MG63 (cell line): Measurements from ENCODE around the gene ADAT3. TPM values are rescaled to one million over a fixed set of nuclear protein-coding genes. Genes with fewer than 3 reads are reported as not detected.

Experiments
- DNase-seq: peaks from one replicate; pipeline ENCODE4 v3.0.0-alpha.2; 2020
- H3K27me3 ChIP-seq: fragments of 250-450 bp; sonication (Bioruptor Pico); 2 replicates; pipeline ENCODE4 v1.5.1; 2020; ENCODE audit warnings: mild to moderate bottlenecking, moderate library complexity
- H3K36me3 ChIP-seq: fragments of 250-450 bp; sonication (Bioruptor Pico); 2 replicates; pipeline ENCODE4 v1.5.1; 2020; ENCODE audit warnings: mild to moderate bottlenecking, moderate library complexity
- H3K4me3 ChIP-seq: fragments of 250-450 bp; sonication (Bioruptor Pico); 2 replicates; pipeline ENCODE4 v1.5.1; 2020; ENCODE audit warnings: mild to moderate bottlenecking, moderate library complexity
- H3K9me3 ChIP-seq: fragments of 250-450 bp; sonication (Bioruptor Pico); 2 replicates; pipeline ENCODE4 v1.5.1; 2020; ENCODE audit warnings: mild to moderate bottlenecking, moderate library complexity
- total RNA-seq: library from RNA; depleted of rRNA; stranded (reverse); fragments of >200 nt; shearing (Covaris generic); gene quantifications from 2 replicates; pipeline ENCODE4 v1.2.3, GENCODE V29; 2014; ENCODE audit warnings: low replicate concordance

ADAT3 gene
- total RNA-seq, 1 experiment from 2014 or later: 3.6 TPM

DNA sequence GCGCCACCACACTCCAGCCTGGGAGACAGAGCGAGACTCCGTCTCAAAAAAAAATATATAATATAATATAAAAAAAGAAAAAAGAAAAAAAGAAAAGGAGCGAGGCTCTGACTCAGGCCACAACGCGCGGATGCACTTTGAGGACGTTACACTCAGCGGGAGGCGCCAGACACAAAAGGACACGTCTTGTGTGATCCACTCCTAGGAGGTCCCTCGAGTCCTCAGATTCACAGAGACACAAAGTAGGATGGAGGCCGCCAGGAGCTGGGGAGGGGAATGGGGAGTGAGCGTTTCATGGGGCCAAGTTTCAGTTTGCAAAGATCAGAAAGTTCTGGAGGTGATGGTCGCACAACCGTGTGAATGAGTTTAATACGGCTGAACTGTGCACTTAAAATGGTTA is 11.4 kb upstream of the ADAT3 start:
- no peak for DNase-seq
- Histone ChIP-seq H3K4me3 (no peak overlapping the region), H3K27me3 (no peaks in the 10 kb centered on the region)

DNA sequence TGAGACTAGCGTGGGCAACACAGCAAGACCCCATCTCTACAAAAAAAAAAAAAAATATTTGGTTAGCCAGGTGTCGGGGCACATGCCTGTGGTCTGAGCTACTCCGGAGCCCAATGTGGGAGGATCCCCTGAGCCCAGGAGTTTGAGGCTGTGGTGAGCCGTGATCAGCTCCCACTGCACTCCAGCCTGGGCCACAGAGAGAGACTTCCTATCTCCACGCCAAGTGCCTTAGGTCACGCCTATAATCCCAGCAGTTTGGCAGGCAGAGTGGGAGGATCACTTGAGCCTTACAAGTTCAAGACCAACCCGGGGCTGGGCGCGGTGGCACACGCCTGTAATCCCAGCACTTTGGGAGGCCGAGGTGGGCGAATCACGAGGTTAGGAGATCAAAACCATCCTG is 8.7 kb upstream of the ADAT3 start:
- H3K27me3 ChIP-seq: no peaks in the 10 kb centered on the region
- no peak for DNase-seq

More for the DNA sequence above, 11.4 kb upstream of the ADAT3 start:
- H3K36me3 ChIP-seq: no peaks in the 10 kb centered on the region
- H3K9me3 ChIP-seq: no peaks in the 10 kb centered on the region

DNA sequence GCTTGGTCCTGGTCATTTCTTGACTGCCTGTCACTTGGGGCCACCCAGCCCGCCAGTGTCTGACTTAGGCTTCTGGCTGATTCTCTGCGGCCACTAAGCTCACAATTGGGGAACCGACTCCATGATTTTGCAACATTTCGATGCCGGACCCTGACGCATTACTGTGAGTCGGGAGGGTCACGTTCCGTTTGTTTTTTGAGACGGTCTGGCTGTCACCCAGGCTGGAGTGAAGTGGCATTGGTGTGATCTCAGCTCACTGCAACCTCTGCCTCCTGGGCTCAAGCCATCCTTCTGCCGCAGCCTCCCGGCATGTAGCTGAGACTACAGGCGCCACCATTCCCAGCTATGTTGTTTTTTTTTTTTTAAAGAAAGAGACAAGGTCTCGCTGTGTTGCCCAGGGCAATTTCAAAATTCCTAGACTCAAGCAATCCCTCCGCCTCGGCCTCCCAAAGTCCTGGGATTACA is 3.2 kb upstream of the ADAT3 start:
- no peaks in the 10 kb centered on the region for H3K36me3 ChIP-seq
- H3K9me3 ChIP-seq: no peaks in the 10 kb centered on the region
- no peaks in the 10 kb centered on the region for H3K27me3 ChIP-seq
- DNase-seq: no peak
- H3K4me3 ChIP-seq: no peak overlapping the region

More for the DNA sequence above, 8.7 kb upstream of the ADAT3 start:
- Histone ChIP-seq H3K9me3 (no peaks in the 10 kb centered on the region), H3K4me3 (no peak overlapping the region), H3K36me3 (no peaks in the 10 kb centered on the region)

DNA sequence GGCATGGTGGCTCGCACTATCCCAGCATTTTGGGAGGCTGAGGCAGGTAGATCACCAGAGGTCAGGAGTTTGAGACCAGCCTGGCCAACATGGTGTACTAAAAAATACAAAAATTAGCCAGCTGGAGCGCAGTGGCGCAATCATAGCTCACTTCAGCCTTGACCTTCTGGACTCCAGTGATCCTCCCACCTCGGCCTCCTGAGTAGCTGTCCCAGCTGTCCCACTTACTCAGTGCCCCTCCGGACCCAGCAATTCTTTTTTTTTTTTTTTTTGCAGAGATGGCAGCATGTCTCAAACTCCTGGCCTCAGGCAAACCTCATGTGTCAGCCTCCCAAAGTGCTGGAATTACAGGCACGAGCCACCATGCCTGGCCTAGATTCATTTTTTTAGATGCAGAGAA is 2.3 kb upstream of the ADAT3 start:
- H3K4me3 ChIP-seq: no peak overlapping the region
- no peaks in the 10 kb centered on the region for H3K27me3 ChIP-seq
- DNase-seq: no peak

DNA sequence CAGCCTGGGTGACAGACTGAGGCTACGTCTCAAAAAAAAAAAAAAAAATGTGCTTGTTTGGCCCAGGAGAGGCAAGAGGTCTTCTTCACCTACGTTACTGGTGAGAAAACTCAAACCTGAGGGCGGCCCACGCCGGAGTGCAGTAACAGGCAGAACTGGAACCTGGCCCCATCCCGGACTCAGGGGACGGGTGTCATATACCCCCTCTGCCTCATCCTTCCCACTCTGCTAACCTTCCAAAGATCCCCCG is 414 bp upstream of the ADAT3 start:
- H3K27me3 ChIP-seq: no peaks in the 10 kb centered on the region
- H3K9me3 ChIP-seq: no peaks in the 10 kb centered on the region
- peak overlapping the region; percentile 74 for H3K4me3 ChIP-seq
- no peaks in the 10 kb centered on the region for H3K36me3 ChIP-seq
- no peak for DNase-seq

More for the DNA sequence above, 2.3 kb upstream of the ADAT3 start:
- no peaks in the 10 kb centered on the region for H3K9me3 ChIP-seq
- H3K36me3 ChIP-seq: no peaks in the 10 kb centered on the region

DNA sequence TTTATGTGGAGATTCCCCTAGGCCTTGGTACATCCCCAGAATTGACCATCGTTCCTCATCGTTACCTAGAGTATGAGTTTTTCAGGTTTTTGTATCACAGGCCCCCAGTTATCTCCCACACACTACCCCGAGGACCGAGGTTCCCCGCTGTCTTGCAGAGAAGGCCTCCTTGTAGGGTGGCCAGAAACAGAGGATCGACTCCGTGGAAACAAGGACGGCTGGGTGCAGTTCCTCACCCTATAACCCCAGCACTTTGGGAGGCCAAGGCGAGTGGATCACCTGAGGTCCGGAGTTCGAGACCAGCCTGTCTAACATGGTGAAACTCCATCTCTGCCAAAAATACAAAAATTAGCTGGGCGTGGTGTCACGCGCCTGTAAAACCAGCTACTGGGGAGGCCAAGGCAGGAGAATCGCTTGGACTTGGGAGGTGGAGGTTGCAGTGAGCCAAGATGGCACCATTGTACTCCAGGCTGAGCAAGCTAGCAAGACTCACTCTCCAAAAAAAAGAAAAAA is 720 bp downstream of the ADAT3 start:
- peak overlapping the region; percentile 74 for H3K4me3 ChIP-seq
- no peak for DNase-seq
- H3K9me3 ChIP-seq: no peaks in the 10 kb centered on the region
- H3K36me3 ChIP-seq: no peaks in the 10 kb centered on the region
- no peaks in the 10 kb centered on the region for H3K27me3 ChIP-seq

DNA sequence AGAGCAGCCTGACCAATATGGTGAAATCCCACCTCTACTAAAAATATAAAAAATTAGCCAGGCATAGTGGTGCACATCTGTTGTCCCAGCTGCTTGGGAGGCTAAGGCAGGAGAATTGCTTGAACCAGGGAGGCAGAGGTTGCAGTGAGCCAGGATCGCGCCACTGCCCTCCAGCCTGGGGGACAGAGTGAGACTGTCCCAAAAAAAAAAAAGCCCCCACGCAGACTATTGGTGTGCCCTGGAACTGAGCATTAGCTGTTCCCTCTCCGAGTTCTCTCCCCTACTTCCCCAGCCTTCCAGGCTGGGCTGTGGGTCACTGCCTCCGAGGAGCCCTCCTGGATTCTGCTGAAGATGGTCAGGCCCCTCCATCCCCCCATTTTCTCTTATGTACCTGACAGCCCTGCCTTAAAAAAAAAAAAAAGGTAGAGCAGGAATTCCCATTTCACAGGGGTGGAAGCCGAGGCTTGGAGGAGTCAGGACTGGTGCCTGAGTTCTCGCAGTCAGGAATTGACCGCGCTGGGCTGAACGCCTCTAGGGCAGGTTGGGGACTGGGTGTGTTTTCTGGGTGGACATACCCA is 1.9 kb downstream of the ADAT3 start:
- Histone ChIP-seq H3K9me3 (no peaks in the 10 kb centered on the region), H3K27me3 (no peaks in the 10 kb centered on the region), H3K4me3 (no peak overlapping the region), H3K36me3 (no peaks in the 10 kb centered on the region)
- no peak for DNase-seq

DNA sequence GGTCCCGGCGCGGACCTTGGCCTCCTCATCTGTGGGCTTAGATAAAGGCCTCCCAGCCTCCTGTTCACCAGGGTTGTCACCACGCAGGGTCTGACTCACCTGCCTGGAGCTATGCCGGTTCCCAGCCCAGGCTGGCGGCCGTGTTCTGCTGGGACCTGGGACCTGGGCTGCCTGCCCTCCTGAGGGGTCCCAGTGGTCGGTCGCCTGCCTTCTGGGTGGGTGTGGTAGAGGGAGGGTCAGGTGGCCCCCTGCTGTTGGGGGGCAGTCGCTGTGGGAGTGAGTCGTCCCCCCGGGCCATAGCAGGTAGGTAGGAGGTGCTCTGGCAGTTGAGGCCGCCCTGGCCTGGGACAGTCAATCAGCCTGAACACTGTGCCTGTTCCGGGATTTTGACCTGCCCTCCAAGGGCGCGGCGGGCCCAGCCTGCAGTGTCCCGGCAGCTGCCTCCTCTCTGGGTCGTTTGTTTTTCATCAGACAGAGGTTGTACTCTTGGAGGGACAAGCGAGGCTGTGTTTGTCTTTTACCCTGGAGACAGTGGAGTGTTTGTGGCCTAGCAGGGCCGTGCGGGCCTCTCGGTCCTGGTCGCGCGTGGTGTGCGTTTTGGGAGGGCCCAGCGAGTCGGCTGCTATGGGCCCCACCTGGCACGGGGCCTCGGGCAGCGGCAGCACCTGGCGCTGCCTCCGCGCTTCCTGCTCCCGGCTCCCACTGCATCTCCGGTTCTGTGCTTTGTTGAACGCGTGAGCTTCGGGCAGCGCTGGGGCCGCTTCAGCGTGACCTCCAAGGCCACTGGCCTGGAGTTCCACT is 2.6 kb downstream of the ADAT3 start:
- Histone ChIP-seq H3K27me3 (no peaks in the 10 kb centered on the region), H3K36me3 (no peaks in the 10 kb centered on the region), H3K4me3 (no peak overlapping the region), H3K9me3 (no peaks in the 10 kb centered on the region)
- DNase-seq: no peak

DNA sequence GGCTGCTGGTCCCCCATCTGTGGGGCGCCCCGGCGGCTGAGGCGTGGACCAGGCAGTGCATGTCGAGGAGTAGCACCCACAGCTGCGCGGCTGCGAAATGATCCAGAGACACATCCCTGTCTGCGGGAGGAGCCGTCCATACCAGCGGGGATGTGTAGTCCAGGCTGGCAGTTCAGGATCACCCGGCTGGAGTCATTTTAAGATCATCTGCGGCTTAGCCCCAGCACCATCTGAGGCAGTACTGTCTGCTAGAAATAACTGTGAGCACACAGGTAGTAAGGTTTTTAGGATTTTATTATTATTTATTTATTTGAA is 3.1 kb downstream of the ADAT3 start:
- no peaks in the 10 kb centered on the region for H3K27me3 ChIP-seq
- DNase-seq: no peak
- no peak overlapping the region for H3K4me3 ChIP-seq
- no peaks in the 10 kb centered on the region for H3K36me3 ChIP-seq
- no peaks in the 10 kb centered on the region for H3K9me3 ChIP-seq

DNA sequence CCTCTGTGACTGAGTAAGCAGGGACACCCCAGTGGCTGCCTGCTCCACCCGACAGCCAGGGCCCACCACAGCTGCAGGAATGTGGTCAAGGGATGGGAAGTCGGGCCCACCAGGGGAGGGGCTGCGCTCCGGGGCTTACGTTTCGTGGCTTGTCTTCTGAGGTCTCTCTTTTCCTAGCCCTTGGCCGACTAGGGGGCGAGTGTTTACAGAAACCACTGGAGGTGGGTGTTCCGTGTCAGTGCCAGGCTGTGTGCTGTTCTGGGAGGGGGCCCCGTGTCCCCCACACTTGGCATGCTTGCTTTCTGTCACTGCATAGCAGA is 4.5 kb downstream of the ADAT3 start:
- no peak for DNase-seq
- Histone ChIP-seq H3K9me3 (no peaks in the 10 kb centered on the region), H3K36me3 (no peaks in the 10 kb centered on the region), H3K4me3 (no peak overlapping the region), H3K27me3 (no peaks in the 10 kb centered on the region)

DNA sequence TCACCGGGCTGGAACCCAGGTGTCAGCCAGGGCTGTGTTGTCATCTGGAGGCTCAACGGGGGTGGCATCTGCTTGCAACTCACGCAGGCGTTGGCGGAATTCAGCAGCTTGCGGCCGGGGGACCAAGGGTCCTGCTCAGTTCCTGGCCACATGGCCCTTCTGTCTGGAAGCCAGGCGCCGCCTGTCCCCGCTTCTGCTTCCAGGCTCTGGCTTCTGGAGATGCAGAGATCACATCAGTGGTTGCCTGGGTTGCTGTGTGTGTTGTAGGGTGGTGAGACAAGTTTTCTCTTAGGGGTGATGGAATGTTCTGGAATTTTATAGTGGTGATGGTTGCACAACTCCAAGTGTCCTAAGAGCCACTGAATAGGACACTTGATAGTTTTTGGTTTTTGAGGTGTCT is 5.0 kb downstream of the ADAT3 start:
- H3K9me3 ChIP-seq: no peaks in the 10 kb centered on the region
- DNase-seq: no peak
- H3K27me3 ChIP-seq: no peaks in the 10 kb centered on the region
- H3K4me3 ChIP-seq: no peak overlapping the region
- H3K36me3 ChIP-seq: no peaks in the 10 kb centered on the region

DNA sequence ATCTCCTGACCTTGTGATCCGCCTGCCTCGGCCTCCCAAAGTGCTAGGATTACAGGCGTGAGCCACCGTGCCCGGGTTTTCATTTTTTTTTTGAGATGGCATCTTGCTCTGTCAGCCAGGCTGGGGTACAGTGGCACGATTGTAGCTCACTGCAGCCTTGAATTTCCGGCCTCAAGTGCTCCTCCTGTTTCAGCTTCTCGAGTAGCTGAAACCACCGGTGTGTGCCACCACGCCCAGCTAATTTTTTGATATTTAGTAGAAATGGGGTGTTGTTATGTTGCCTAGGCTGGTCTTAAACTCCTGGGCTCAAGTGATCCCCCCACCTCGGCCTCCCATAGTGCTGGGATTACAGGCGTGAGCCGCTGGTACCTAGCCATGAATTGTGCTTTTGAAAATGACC is 5.9 kb downstream of the ADAT3 start:
- DNase-seq: no peak
- no peak overlapping the region for H3K4me3 ChIP-seq
- H3K36me3 ChIP-seq: no peaks in the 10 kb centered on the region
- H3K9me3 ChIP-seq: no peaks in the 10 kb centered on the region
- H3K27me3 ChIP-seq: no peaks in the 10 kb centered on the region

DNA sequence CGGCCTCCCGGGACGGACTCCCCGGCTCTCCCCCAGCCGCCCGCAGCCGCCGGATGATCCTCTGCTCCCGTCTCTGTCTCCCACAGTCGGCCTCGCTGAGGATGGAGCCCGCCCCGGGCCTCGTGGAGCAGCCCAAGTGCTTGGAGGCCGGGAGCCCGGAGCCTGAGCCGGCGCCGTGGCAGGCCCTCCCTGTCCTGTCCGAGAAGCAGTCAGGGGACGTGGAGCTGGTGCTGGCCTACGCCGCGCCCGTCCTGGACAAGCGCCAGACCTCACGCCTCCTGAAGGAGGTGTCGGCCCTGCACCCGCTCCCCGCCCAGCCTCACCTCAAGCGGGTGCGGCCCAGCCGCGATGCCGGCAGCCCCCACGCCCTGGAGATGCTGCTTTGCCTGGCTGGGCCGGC is 6.8 kb downstream of the ADAT3 start:
- no peak for DNase-seq
- no peaks in the 10 kb centered on the region for H3K27me3 ChIP-seq
- no peaks in the 10 kb centered on the region for H3K9me3 ChIP-seq
- no peaks in the 10 kb centered on the region for H3K36me3 ChIP-seq
- H3K4me3 ChIP-seq: no peak overlapping the region

DNA sequence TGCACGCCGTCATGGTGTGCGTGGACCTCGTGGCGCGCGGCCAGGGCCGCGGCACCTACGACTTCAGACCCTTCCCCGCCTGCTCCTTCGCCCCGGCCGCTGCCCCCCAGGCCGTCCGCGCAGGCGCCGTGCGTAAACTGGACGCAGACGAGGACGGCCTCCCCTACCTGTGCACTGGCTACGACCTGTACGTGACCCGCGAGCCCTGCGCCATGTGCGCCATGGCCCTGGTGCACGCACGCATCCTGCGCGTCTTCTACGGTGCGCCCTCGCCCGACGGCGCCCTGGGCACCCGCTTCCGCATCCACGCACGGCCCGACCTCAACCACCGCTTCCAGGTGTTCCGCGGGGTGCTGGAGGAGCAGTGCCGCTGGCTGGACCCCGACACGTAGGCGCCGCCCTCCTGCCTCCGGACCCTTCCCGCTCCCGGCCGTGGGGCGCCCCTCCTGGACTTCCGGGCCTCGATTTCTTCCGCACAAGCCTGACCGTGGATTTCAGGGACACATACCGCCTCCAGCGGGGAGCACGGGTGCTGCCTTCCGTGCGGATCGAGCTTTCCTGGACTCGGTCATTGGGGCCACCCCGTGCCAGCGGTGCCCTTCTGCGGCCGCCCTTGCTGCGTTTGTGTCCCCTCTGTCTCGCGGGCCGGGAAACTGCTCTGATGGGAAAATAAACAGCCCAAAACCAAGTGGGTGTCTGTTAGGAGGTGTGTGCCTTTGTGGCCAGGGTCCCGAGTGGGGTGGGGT is 7.7 kb downstream of the ADAT3 start:
- Histone ChIP-seq H3K27me3 (no peaks in the 10 kb centered on the region), H3K9me3 (no peaks in the 10 kb centered on the region), H3K36me3 (no peaks in the 10 kb centered on the region), H3K4me3 (no peak overlapping the region)
- no peak for DNase-seq

DNA sequence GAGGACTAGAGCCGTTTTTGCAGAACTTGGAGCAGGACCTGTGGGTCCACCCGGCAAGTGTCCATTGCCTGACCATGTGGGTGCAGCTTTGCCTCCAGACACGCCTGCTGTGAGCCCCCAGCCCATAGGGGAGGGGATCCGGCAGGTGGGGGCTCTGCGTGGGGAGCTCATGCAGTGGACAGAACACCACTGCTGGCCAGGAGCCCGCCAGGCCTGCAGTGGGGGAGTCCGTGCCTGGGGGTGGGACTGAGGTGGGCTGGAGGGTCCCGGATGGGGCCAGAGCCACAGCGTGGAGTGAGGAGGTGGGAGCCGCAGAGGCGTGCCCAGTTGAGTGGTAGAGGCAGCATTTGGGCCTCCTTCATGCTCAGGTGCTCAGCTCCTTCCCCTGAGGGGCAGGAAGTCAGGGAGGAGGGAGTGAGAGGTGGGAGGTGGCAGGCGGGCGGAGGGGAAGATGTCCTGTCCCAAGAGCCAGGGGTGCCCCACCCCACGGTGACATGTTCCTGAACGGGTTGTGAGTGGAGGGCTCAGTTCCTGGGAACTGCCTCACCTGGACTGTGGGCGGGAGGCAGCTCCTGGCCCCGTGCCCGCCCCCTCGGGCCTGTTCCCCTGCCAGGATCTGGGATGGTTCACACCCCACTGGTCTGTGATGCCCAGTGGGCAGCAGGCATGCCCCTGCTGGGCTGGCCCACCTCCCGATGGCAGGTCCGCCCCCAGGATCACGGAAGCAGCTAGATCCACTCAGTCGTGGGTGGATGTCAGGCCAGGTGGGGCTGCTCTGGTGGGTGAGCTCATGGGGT is 8.8 kb downstream of the ADAT3 start:
- Histone ChIP-seq H3K36me3 (no peaks in the 10 kb centered on the region), H3K9me3 (no peaks in the 10 kb centered on the region), H3K4me3 (no peak overlapping the region), H3K27me3 (no peaks in the 10 kb centered on the region)
- no peak for DNase-seq

DNA sequence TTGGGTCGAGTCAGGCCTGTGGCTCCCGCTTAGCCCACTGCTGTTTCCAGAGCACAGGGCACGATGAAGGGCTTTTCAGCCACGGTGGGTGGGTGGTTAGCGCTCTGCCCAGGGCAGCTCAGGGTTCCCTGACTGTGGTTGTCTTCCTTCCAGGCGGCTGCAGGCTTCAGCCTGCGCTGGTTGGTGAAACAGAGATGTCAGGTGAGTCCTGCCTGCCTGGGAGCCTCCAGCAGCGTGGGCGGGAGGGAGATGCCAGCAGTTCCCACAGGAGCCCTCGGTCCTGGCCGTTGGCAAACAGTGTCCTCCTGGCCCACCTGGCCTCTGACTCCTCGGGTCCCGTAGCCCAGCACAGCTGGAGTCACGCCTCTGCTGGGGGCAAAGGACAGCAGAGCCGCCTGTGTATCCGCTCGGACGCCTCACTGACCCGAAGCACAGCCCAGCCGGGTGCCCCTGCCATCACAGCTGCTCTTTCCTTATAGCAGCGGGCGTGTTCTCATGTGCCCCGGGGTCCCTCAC is 9.7 kb downstream of the ADAT3 start:
- no peaks in the 10 kb centered on the region for H3K36me3 ChIP-seq
- no peak for DNase-seq
- no peaks in the 10 kb centered on the region for H3K27me3 ChIP-seq
- no peaks in the 10 kb centered on the region for H3K9me3 ChIP-seq
- no peak overlapping the region for H3K4me3 ChIP-seq

DNA sequence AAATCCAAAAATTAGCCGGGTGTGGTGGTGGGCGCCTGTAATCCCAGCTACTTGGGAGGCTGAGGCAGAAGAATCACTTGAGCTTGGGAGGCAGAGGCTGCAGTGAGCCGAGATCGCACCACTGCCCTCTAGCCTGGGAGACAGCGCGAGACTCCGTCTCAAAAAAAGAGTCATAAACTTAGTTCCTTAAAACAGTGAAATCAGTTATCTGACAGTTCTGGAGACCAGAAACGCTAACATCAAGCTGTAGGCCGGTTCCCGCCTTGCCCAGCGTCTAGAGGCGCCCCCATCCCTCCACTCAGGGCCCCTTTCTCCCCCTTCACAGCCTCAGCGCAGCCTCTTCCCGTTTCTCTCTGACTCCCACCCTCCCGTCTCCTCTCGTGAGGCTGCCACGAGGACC is 11.9 kb downstream of the ADAT3 start:
- DNase-seq: no peak
- H3K4me3 ChIP-seq: no peak overlapping the region
- H3K9me3 ChIP-seq: no peaks in the 10 kb centered on the region
- H3K27me3 ChIP-seq: no peaks in the 10 kb centered on the region
- H3K36me3 ChIP-seq: no peaks in the 10 kb centered on the region
